NT2/D1 (cell line): ENCODE measurements around the gene SMC1B.

Experiments used
- SUZ12 ChIP-seq: IDR thresholded peaks from 2 replicates; pipeline ENCODE4 v1.6.1; 2011; ENCODE audit not compliant: insufficient read length, insufficient read depth; ENCODE audit errors: extremely low read depth
- YY1 ChIP-seq: IDR thresholded peaks from 2 replicates; pipeline ENCODE4 v1.6.1; 2011; ENCODE audit not compliant: insufficient read length, insufficient read depth
- ZNF274 ChIP-seq: IDR thresholded peaks from 2 replicates; pipeline ENCODE4 v1.6.1; 2011; ENCODE audit warnings: mild to moderate bottlenecking, low read depth, low read length

- TF ChIP-seq ZNF274 (no peak), YY1 (no peak), SUZ12 (no peak)
Observed at GRCh38 chr22:45423524-45423923, 10.1 kb upstream of the SMC1B start.
